Measurements from ENCODE around the gene EGLN2. TPM values are rescaled to one million over a fixed set of nuclear protein-coding genes. Genes with fewer than 3 reads are reported as not detected.
A peak's percentile ranks its signal among the peaks of the same experiment; 100 is the strongest.

The EGLN2 gene
- total and polyA plus RNA-seq, 9 of the 15 experiments (the other 6 are each of a cell fraction or from before 2014, with no cell fraction given) = 9.6 to 114 (median 71.0) TPM

DNA sequence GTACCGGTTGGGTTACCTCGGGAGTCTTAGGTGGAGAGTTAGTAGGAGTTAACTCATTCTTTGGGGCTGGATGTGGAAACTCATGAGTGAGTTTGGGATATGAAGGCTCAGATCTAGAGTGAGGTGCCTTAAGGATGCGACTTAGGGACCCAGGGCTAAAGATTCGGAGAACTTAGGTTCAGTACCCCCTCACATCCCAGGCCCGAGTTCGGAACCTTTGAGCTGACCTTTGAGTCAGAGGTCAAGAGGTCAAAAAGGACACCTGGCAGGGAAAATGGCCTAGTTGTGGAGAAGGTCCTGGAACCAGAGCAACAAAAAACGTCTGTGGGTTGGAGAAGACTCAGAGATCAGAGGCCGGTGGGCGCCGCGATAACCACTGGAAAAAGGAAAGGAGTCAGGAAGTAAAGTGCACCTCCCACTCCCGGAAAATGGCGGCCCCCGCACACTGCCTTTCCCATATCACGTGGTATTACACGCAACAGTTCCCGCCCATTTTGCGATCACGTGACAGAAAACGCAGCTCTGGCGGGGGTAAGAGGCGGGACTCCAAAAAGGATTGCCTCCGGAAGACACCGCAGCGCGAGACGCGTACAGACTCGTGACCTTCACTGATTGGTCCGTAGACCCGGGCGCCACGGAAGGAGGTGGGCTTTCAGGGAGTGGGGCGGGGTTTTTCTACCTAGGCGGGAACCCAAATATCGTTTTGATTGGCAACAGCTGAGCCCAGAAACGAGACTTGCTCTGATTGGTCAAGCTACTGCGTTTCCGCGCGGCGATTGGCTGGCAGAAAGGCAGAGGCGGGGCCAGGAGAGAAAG lies 48.7 kb upstream of the EGLN2 start, which contains the start of gene ACTMAP (continued):
- TF ChIP-seq BHLHE40 (IDR thresholded peaks at IDR 0.05; ENCODE audit: low read length) (peak; percentile 90), CREBBP (IDR thresholded peaks at IDR 0.05; ENCODE audit: low read depth, low read length) (no peak), CC2D1A (IDR thresholded peaks at IDR 0.05) (0 out of 2 replicates have a peak, but pooled peaks have one; percentile 4), HDAC6 (IDR thresholded peaks at IDR 0.05; ENCODE audit: low read depth, low read length) (no peak), ZNF316 (IDR thresholded peaks at IDR 0.05) (no peak), ZBTB9 (CRISPR knock-in tag; IDR thresholded peaks at IDR 0.05) (no peak), ILF3 (IDR thresholded peaks at IDR 0.05; ENCODE audit: borderline replicate concordance) (no peak), PTTG1 (tag; IDR thresholded peaks at IDR 0.05; ENCODE audit: low read depth) (peak; percentile 64; the same call in 1 of the 2 replicates), HSF4 (CRISPR knock-in tag; IDR thresholded peaks at IDR 0.05; ENCODE audit: borderline replicate concordance) (no peak), ZNF12 (CRISPR knock-in tag; IDR thresholded peaks at IDR 0.05) (no peak), HIVEP1 (CRISPR knock-in tag; IDR thresholded peaks at IDR 0.05) (no peak), SAFB (IDR thresholded peaks at IDR 0.05; ENCODE audit: borderline replicate concordance, low read depth, low read length) (no peak), RNF2 (IDR thresholded peaks at IDR 0.05) (no peak; the same call in 1 of the 2 replicates), SMARCA4 (IDR thresholded peaks at IDR 0.05) (peak; percentile 73), MEF2A (IDR thresholded peaks at IDR 0.05; ENCODE audit: control insufficient read depth, low read depth, low read length) (no peak), TAL1 (IDR thresholded peaks at IDR 0.05) (no peak)
- TF ChIP-seq, protein P1, sequence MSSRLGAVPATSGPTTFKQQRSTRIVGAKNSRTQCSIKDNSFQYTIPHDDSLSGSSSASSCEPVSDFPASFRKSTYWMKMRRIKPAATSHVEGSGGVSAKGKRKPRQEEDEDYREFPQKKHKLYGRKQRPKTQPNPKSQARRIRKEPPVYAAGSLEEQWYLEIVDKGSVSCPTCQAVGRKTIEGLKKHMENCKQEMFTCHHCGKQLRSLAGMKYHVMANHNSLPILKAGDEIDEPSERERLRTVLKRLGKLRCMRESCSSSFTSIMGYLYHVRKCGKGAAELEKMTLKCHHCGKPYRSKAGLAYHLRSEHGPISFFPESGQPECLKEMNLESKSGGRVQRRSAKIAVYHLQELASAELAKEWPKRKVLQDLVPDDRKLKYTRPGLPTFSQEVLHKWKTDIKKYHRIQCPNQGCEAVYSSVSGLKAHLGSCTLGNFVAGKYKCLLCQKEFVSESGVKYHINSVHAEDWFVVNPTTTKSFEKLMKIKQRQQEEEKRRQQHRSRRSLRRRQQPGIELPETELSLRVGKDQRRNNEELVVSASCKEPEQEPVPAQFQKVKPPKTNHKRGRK (tag; IDR thresholded peaks at IDR 0.05) = no peak
- TF ChIP-seq, protein P2, sequence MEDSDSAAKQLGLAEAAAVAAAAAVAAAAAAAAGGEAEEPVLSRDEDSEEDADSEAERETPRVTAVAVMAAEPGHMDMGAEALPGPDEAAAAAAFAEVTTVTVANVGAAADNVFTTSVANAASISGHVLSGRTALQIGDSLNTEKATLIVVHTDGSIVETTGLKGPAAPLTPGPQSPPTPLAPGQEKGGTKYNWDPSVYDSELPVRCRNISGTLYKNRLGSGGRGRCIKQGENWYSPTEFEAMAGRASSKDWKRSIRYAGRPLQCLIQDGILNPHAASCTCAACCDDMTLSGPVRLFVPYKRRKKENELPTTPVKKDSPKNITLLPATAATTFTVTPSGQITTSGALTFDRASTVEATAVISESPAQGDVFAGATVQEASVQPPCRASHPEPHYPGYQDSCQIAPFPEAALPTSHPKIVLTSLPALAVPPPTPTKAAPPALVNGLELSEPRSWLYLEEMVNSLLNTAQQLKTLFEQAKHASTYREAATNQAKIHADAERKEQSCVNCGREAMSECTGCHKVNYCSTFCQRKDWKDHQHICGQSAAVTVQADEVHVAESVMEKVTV (CRISPR knock-in tag; IDR thresholded peaks at IDR 0.05) = no peak
- TF ChIP-seq, protein P3, sequence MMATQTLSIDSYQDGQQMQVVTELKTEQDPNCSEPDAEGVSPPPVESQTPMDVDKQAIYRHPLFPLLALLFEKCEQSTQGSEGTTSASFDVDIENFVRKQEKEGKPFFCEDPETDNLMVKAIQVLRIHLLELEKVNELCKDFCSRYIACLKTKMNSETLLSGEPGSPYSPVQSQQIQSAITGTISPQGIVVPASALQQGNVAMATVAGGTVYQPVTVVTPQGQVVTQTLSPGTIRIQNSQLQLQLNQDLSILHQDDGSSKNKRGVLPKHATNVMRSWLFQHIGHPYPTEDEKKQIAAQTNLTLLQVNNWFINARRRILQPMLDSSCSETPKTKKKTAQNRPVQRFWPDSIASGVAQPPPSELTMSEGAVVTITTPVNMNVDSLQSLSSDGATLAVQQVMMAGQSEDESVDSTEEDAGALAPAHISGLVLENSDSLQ (IDR thresholded peaks at IDR 0.05) = peak; percentile 94
- TF ChIP-seq, protein P4, sequence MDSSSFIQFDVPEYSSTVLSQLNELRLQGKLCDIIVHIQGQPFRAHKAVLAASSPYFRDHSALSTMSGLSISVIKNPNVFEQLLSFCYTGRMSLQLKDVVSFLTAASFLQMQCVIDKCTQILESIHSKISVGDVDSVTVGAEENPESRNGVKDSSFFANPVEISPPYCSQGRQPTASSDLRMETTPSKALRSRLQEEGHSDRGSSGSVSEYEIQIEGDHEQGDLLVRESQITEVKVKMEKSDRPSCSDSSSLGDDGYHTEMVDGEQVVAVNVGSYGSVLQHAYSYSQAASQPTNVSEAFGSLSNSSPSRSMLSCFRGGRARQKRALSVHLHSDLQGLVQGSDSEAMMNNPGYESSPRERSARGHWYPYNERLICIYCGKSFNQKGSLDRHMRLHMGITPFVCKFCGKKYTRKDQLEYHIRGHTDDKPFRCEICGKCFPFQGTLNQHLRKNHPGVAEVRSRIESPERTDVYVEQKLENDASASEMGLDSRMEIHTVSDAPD (CRISPR knock-in tag; IDR thresholded peaks at IDR 0.05) = no peak

Measured in K562 (cell line).